ENCODE measurements around the gene ATP11A. TPM values are rescaled to one million over a fixed set of nuclear protein-coding genes. Genes with fewer than 3 reads are reported as not detected.
"Not testable (repeated sequence)": the region's sequence is repeated elsewhere in the genome, so short reads cannot be mapped to it uniquely, and the experiment has no call there.

ATP11A gene
- total RNA-seq, 8 experiments from 2014 or later, result 6.7 to 36.1 (median 10.2) TPM

- ATAC-seq (replicated peaks in 6 of 8), result no peak
- Histone ChIP-seq H3K4me3 (no peak overlapping the region), H3K4me1 (replicated peaks in 1 of 2) (peaks cover 6 to 8% of the 10 kb centered on the region in 2 donors), H3K27ac (no peak overlapping the region)
- in situ Hi-C loops (cut with MboI; ENCODE audit: low pct_unique_long_range_greater_than_20kb in 2 of 9, low sequenced_read_pairs in 9 of 9, unreplicated experiment in 9 of 9), result loop anchor here in 3 of 9 experiments (25.0 kb wide), 3 partner anchors 169 to 219 kb away; partner anchors contain the start of gene ATP11A (in 1 of the 3)
- WGBS, 10 experiments, result 90 to 100% (median 96%) methylated on average over 2 to 19 of the region's 21 CpGs; no CpG with 5 or more reads in 4 of the 10 experiments
Observed at GRCh38 chr13:112855859-112856258, 166.0 kb downstream of the ATP11A start.

GRCh38 chr13:112857914-112858490 is 168.2 kb downstream of the ATP11A start:
- Histone ChIP-seq H3K4me3 (no peak overlapping the region), H3K27ac (no peak overlapping the region), H3K4me1 (replicated peaks in 1 of 2) (peaks cover 6 to 8% of the 10 kb centered on the region in 2 donors)
- in situ Hi-C loops (cut with MboI; ENCODE audit: low pct_unique_long_range_greater_than_20kb in 2 of 9, low sequenced_read_pairs in 9 of 9, unreplicated experiment in 9 of 9), result loop anchor here in 3 of 9 experiments (25.0 kb wide), 3 partner anchors 171 to 221 kb away; partner anchors contain the start of gene ATP11A (in 1 of the 3)
- 60 to 97% (median 94%) methylated on average over 1 to 8 of the region's 20 CpGs; no CpG with 5 or more reads in 2 of the 10 experiments for WGBS, 10 experiments
- ATAC-seq (replicated peaks in 6 of 8), result no peak

DNA sequence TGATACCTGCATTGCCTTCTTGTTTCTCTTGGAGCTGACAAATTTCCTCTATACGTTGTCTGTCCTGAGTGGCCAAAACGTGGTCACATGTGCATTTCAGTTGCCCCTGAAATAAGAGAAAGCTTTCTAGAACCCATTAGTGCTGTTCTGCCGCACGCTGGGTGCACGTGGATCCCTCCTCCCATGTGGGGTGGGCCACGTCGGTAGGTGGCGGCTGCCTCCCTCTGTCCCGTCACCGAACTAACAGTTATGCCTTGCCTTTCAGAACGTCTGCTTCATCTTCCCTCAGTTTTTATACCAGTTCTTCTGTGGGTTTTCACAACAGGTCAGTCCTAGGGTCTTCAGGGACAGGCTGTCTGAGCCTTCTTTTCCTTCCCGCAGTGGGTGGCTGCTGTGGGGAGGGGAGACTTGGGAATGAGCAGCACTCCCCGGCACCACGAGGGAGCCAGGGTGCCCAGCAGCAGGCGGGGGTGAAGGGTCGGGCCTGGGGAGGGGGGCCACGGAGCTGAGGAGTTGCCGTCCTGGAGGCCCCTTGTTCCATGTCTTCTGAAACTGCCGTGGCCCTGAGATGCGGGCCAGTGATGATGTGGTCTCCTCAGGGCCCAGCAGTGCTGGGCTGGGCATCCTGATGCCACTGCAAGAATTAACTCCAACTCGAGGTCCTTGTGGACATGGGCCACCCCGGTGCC is 169.4 kb downstream of the ATP11A start:
- peaks cover 6 to 8% of the 10 kb centered on the region in 2 donors for H3K4me1 ChIP-seq (replicated peaks in 1 of 2)
- H3K27ac ChIP-seq, result no peak overlapping the region
- H3K4me3 ChIP-seq, result no peak overlapping the region
- in situ Hi-C loops (cut with MboI; ENCODE audit: low pct_unique_long_range_greater_than_20kb in 2 of 9, low sequenced_read_pairs in 9 of 9, unreplicated experiment in 9 of 9), result loop anchor here in 3 of 9 experiments (25.0 kb wide), 3 partner anchors 172 to 222 kb away; partner anchors contain the start of gene ATP11A (in 1 of the 3)
- 60 to 100% (median 86%) methylated on average over 1 to 9 of the region's 22 CpGs; no CpG with 5 or more reads in 2 of the 10 experiments for WGBS, 10 experiments
- no peak for ATAC-seq (replicated peaks in 6 of 8)

GRCh38 chr13:112859817-112860190 is 170.0 kb downstream of the ATP11A start:
- peak; percentile 71 to 100 (median 98) for ATAC-seq (replicated peaks in 6 of 8)

GRCh38 chr13:112861876-112862615 is 172.2 kb downstream of the ATP11A start:
- 78 to 98% (median 92%) methylated on average over 8 to 25 of the region's 32 CpGs; no CpG with 5 or more reads in 2 of the 10 experiments for WGBS, 10 experiments
- Histone ChIP-seq H3K27ac (no peak overlapping the region), H3K4me3 (no peak overlapping the region), H3K4me1 (replicated peaks in 1 of 2) (peaks cover 6 to 8% of the 10 kb centered on the region in 2 donors)
- ATAC-seq (replicated peaks in 6 of 8), result no peak
- in situ Hi-C loops (cut with MboI; ENCODE audit: low pct_unique_long_range_greater_than_20kb in 2 of 9, low sequenced_read_pairs in 9 of 9, unreplicated experiment in 9 of 9), result loop anchor here in 3 of 9 experiments (25.0 kb wide), 3 partner anchors 175 to 225 kb away; partner anchors contain the start of gene ATP11A (in 1 of the 3)

More at GRCh38 chr13:112859817-112860190, 170.0 kb downstream of the ATP11A start:
- in situ Hi-C loops (cut with MboI; ENCODE audit: low pct_unique_long_range_greater_than_20kb in 2 of 9, low sequenced_read_pairs in 9 of 9, unreplicated experiment in 9 of 9), result loop anchor here in 3 of 9 experiments (25.0 kb wide), 3 partner anchors 173 to 223 kb away; partner anchors contain the start of gene ATP11A (in 1 of the 3)
- Histone ChIP-seq H3K4me3 (no peak overlapping the region), H3K27ac (no peak overlapping the region), H3K4me1 (replicated peaks in 1 of 2) (peaks cover 6 to 8% of the 10 kb centered on the region in 2 donors)
- 0 to 100% (median 32%) methylated on average over 1 to 5 of the region's 7 CpGs; no CpG with 5 or more reads in 4 of the 10 experiments for WGBS, 10 experiments

DNA sequence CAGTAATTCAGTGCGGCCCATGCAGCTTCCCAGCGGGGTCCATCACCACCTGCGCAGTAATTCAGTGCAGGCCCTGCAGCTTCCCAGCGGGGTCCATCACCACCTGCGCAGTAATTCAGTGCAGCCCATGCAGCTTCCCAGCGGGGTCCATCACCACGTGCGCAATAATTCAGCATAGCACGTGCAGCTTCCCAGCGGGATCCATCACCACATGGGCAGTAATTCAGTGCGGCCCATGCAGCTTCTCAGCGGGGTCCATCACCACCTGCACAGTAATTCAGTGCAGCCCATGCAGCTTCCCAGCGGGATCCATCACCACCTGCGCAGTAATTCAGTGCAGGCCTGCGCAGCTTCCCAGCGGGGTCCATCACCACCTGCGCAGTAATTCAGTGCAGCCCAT is 173.5 kb downstream of the ATP11A start:
- no CpG with 5 or more reads among the region's 17 CpGs for WGBS, 10 experiments
- H3K4me1 ChIP-seq (replicated peaks in 1 of 2); H3K4me3 ChIP-seq; ATAC-seq (replicated peaks in 6 of 8); H3K27ac ChIP-seq: not testable (repeated sequence)
- in situ Hi-C loops (cut with MboI; ENCODE audit: low pct_unique_long_range_greater_than_20kb in 2 of 9, low sequenced_read_pairs in 9 of 9, unreplicated experiment in 9 of 9), result loop anchor here in 3 of 9 experiments (25.0 kb wide), 3 partner anchors 176 to 226 kb away; partner anchors contain the start of gene ATP11A (in 1 of the 3)

GRCh38 chr13:112865478-112865877 is 175.6 kb downstream of the ATP11A start:
- not testable (repeated sequence) for H3K4me1 ChIP-seq (replicated peaks in 1 of 2); H3K27ac ChIP-seq; H3K4me3 ChIP-seq; ATAC-seq (replicated peaks in 6 of 8)
- in situ Hi-C loops (cut with MboI; ENCODE audit: low pct_unique_long_range_greater_than_20kb in 2 of 9, low sequenced_read_pairs in 9 of 9, unreplicated experiment in 9 of 9), result loop anchor here in 3 of 9 experiments (25.0 kb wide), 3 partner anchors 178 to 228 kb away; partner anchors contain the start of gene ATP11A (in 1 of the 3)
- 67 to 100% (median 87%) methylated on average over 1 to 4 of the region's 14 CpGs; no CpG with 5 or more reads in 4 of the 10 experiments for WGBS, 10 experiments

DNA sequence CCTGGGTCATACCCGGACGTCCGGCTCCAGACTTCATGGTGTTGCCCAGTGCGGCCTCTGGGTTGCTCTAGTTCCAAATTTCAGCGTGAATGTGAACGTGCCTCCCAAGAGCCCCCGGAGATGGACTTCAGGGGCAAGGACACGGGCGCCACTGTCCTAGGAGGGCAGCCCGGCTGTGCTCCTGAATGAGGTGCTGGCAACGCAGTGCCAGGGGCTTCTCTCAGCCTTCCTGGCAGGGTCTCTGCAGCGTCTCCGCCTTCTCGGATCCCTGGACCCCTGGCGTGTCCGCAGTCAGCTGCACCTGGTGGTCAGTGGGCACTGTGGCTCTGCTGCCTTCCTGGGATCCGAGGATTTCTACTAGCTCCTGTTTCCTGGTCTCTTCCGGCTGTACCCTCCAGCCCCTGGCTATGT is 177.5 kb downstream of the ATP11A start:
- ATAC-seq (replicated peaks in 6 of 8), result no peak
- 96 to 100% (median 99%) methylated on average over 1 to 8 of the region's 18 CpGs; no CpG with 5 or more reads in 6 of the 10 experiments for WGBS, 10 experiments
- Histone ChIP-seq H3K27ac (no peak overlapping the region), H3K4me1 (replicated peaks in 1 of 2) (no peaks in the 10 kb centered on the region), H3K4me3 (no peak overlapping the region)
- in situ Hi-C loops (cut with MboI; ENCODE audit: low pct_unique_long_range_greater_than_20kb in 2 of 9, low sequenced_read_pairs in 9 of 9, unreplicated experiment in 9 of 9), result loop anchor here in 3 of 9 experiments (25.0 kb wide), 3 partner anchors 180 to 230 kb away; partner anchors contain the start of gene ATP11A (in 1 of the 3)

- in situ Hi-C loops (cut with MboI; ENCODE audit: low pct_unique_long_range_greater_than_20kb in 2 of 9, low sequenced_read_pairs in 9 of 9, unreplicated experiment in 9 of 9), result loop anchor here in 3 of 9 experiments (25.0 kb wide), 3 partner anchors 181 to 231 kb away; partner anchors contain the start of gene ATP11A (in 1 of the 3)
- WGBS, 10 experiments, result 68 to 100% (median 99%) methylated on average over 1 to 5 of the region's 5 CpGs; no CpG with 5 or more reads in 2 of the 10 experiments
Observed at GRCh38 chr13:112868308-112868707, 178.5 kb downstream of the ATP11A start.

GRCh38 chr13:112869202-112870050 is 179.6 kb downstream of the ATP11A start:
- ATAC-seq (replicated peaks in 6 of 8), result peak in 2 of 8 experiments; percentile 13 to 77
- no peak overlapping the region for H3K27ac ChIP-seq

More at GRCh38 chr13:112868308-112868707, 178.5 kb downstream of the ATP11A start:
- H3K4me1 ChIP-seq (replicated peaks in 1 of 2), result no peaks in the 10 kb centered on the region
- H3K27ac ChIP-seq, result no peak overlapping the region
- ATAC-seq (replicated peaks in 6 of 8), result no peak
- no peak overlapping the region for H3K4me3 ChIP-seq

DNA sequence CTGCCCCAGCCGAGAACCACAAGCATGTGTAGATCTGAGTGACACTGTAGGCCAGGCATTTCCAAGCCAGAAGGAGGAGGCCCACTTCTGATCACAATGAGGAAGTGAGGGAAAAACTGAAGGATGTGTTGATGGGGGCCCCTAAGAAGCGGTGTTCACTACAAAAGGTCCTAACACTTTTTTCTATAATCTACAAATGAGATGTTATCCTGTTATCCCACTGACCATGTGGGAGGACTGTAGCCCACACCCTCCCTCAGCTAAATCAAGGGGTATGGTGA is 180.2 kb downstream of the ATP11A start:
- peak in 1 of 8 experiments; percentile 27 for ATAC-seq (replicated peaks in 6 of 8)
- WGBS, 10 experiments, result 71 to 100% (median 100%) methylated on average over 1 of the region's 2 CpGs; no CpG with 5 or more reads in 7 of the 10 experiments
- no peak overlapping the region for H3K27ac ChIP-seq
- no peak overlapping the region for H3K4me3 ChIP-seq
- in situ Hi-C loops (cut with MboI; ENCODE audit: low pct_unique_long_range_greater_than_20kb in 2 of 9, low sequenced_read_pairs in 9 of 9, unreplicated experiment in 9 of 9), result loop anchor here in 3 of 9 experiments (25.0 kb wide), 3 partner anchors 183 to 233 kb away; partner anchors contain the start of gene ATP11A (in 1 of the 3)
- peaks cover 2 to 4% of the 10 kb centered on the region in 2 donors for H3K4me1 ChIP-seq (replicated peaks in 1 of 2)

More at GRCh38 chr13:112869202-112870050, 179.6 kb downstream of the ATP11A start:
- H3K4me1 ChIP-seq (replicated peaks in 1 of 2), result peaks cover 2 to 4% of the 10 kb centered on the region in 2 donors
- H3K4me3 ChIP-seq, result no peak overlapping the region
- 60 to 100% (median 87%) methylated on average over 1 to 6 of the region's 15 CpGs; no CpG with 5 or more reads in 5 of the 10 experiments for WGBS, 10 experiments
- in situ Hi-C loops (cut with MboI; ENCODE audit: low pct_unique_long_range_greater_than_20kb in 2 of 9, low sequenced_read_pairs in 9 of 9, unreplicated experiment in 9 of 9), result loop anchor here in 3 of 9 experiments (25.0 kb wide), 3 partner anchors 182 to 232 kb away; partner anchors contain the start of gene ATP11A (in 1 of the 3)

Measured in motor neuron (in vitro differentiated cells).